Measurements from ENCODE around the gene SLC1A4.

GRCh38 chr2:64990876-64991275 is 1.7 kb downstream of the SLC1A4 start:
- no peak for TF ChIP-seq POLR2AphosphoS5 (IDR thresholded peaks at IDR 0.05; ENCODE audit: low read depth, low read length)
- TF ChIP-seq REST (IDR thresholded peaks at IDR 0.05; ENCODE audit: insufficient read depth in 1 of 2, low read depth in 2 of 2, low read length in 2 of 2), result no peak
- no peak for TF ChIP-seq TAF1 (IDR thresholded peaks at IDR 0.05; ENCODE audit: borderline replicate concordance, insufficient read depth, low read length)
- no peak for TF ChIP-seq FOXP2 (optimal IDR thresholded peaks at IDR 0.05; ENCODE audit: borderline replicate concordance, extremely low read depth, extremely low read length, insufficient read depth)
